ENCODE results near the gene BLID.

BLID gene

GRCh38 chr11:122075016-122075415 lies 41.0 kb downstream of the BLID start:
- no peak for DNase-seq

GRCh38 chr11:122074022-122074421 lies 42.0 kb downstream of the BLID start:
- no peak for DNase-seq

- DNase-seq: no peak
Observed at GRCh38 chr11:122071709-122072202, 44.3 kb downstream of the BLID start.

GRCh38 chr11:122069707-122070360 lies 46.2 kb downstream of the BLID start:
- DNase-seq: no peak

GRCh38 chr11:122068837-122069236 lies 47.2 kb downstream of the BLID start:
- DNase-seq: no peak

- no peak for DNase-seq
Observed at GRCh38 chr11:122068141-122068540, 47.9 kb downstream of the BLID start.
